Stimulated activated CD8-positive, alpha-beta memory T cell treated with anti-CD3 and anti-CD28 coated beads, Interleukin-4, amount 100 ng/mL, for 48 hours (primary cell): ENCODE measurements around the gene TBC1D8B.
A peak's percentile ranks its signal among the peaks of the same experiment; 100 is the strongest.
"Not testable (repeated sequence)": the region's sequence is repeated elsewhere in the genome, so short reads cannot be mapped to it uniquely, and the experiment has no call there.

Experiments
- DNase-seq: peaks from one replicate; pipeline ENCODE4 v3.0.0-alpha.2; 2020

The TBC1D8B gene

DNA sequence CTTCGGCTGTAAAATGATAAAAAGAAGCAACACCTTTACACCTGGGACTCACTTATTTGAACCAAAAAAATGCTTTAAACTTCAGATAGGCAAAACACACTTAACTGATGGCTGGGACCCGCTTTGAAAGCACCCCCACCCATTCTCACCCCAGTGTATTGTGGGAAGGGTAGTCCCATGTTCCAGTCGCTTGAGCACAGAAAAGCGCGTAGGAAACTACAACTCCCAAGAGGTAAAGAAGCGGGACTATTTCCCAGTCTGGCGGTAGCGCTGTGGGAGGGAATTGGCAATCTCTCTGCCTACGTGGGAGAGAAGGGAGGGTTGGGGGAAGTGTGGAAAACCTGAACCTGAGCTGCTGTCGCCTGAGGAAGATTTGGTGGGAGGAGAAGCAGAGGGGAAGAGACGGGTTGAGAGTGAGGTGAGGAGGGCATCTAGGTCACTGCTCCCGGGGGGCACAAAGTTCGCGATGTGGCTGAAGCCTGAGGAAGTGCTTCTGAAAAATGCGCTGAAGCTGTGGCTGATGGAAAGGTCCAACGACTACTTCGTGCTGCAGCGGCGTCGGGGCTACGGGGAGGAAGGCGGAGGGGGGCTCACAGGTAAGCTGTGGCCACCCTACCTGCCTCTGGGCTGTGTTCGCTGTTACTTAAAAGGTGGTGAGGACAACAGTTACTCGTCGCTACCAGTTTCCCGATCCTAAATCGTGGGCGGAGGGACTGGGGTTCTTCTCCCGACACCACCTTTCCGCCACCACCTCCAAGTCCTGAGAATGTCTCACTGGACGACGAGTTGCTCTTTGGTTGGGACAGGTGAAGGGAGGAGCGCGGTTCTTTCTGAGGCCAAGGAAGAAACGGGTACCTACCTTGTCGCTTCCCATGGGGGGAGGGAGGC, at the start of gene TBC1D8B:
TSS of gene TBC1D8B (plus strand) at position 286 of the 888 bp plus-strand sequence. CDS start at position 467, 181 bp downstream.
- DNase-seq: peak; percentile 32

DNA sequence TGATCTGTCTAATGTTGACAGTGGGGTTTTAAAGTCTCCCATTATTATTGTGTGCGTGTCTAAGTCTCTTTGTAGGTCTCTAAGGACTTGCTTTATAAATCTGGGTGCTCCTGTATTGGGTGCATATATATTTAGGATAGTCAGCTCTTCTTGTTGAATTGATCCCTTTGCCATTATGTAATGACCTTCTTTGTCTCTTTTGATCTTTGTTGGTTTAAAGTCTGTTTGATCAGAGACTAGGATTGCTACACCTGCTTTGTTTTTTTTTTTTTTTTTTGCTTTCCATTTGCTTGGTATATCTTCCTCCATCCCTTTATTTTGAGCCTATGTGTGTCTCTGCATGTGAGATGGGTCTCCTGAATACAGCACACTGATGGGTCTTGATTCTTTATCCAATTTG, 33.2 kb upstream of the TBC1D8B start:
- not testable (repeated sequence) for DNase-seq

DNA sequence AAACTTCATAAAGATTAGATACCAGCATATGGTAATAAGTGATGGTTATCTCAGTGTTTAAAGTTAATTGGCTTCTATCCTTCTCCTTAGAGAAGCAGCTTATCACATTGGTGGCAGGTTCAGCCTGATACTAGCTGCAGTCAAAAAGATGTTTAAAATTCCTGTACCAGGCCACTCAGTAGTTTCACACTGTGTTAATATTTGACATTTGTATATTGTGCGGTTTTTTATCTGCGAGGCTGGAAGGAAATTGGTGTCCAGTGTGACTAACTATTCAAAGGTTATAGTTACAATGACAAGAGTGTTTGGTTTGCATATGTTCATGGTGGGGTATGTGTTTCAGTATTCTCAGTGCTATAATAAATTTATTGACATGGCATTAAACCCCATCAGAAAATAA, 27.5 kb upstream of the TBC1D8B start:
- DNase-seq: no peak

DNA sequence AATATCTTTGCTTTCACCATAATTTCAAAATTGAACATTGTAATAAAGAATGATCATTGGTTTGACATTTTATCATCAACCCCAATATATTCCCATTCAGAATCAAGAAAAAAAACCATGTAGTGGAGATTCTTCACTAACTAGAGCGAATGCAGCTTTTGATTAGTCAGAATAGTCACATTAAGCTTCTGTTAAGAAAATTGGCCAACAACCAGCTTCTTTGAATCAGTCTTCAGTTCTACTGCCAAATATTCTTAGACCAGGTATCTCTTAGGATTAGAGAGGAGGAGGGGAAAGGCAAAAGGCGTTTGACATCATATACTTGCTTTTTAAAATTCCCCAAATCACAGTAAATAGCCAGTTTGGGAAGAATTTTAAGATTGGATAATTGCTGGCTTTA, 22.2 kb upstream of the TBC1D8B start:
- no peak for DNase-seq

DNA sequence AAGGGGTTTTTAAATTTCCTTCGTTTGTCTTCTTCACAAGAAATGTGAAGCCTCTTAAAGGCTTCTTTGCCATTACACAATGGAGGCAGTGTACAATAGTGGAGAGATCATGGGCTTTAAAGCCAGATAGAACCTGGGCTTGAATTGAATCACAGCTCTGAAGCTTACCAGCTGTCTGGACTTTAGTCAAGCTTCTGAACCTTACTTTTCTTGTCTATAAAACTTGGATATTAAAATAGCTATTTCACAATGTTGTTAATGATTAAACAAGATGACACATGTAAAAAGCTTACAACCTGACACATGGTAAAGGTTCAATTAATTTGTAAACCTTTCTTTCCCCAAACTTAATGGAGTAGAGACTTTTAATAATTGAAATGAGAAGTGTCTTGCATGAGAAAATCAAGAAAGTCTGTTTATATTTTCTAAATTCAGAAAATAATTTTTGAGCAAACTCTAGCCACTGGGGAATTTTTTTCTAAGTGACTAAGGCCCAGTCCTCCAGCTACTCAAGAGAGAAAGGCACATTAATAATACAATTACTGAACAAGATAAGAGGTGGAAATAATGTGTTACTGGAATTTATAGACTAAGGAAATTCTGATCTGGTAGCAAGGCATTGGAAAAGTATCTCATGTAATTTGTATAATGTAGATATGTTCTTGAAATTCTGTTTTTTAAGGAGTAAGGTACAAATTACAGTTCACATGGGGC, 21.7 kb upstream of the TBC1D8B start:
- no peak for DNase-seq

DNA sequence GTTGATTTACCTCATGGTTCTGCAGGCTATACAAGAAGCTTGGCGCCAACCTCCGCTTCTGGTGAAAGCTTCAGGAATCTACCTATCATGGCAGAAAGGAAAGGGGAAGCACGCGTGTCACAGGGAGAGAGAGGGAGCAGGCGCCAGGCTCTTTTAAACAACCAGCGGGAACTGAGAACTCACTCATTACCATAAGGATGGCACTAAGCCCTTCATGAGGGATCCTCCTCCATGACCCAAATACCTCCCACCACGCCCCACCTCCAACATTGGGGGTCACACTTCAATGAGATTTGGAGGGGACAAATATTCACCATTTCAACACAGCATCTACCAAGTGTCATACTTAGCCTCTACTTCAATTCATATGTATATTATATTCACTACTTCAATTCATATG, 18.8 kb upstream of the TBC1D8B start:
- DNase-seq: no peak

DNA sequence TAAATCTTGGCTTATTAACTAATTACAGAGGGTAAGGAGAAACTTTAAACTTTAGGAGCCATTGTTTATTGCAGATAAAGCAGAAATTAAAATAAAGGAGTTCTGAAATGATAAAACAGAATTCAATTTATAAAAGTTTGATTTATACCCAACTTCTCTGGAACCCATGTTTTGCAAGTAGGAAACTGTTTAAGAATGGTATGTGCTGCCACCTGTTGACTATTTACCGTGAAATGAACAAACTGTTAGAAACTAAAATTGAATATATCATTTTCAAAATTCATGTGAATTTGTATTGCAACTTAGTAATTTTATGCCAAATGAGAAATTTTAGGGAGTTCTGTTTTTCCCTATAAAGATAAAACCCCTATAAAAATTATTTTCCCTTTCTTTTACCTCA, 11.0 kb upstream of the TBC1D8B start:
- DNase-seq: no peak

DNA sequence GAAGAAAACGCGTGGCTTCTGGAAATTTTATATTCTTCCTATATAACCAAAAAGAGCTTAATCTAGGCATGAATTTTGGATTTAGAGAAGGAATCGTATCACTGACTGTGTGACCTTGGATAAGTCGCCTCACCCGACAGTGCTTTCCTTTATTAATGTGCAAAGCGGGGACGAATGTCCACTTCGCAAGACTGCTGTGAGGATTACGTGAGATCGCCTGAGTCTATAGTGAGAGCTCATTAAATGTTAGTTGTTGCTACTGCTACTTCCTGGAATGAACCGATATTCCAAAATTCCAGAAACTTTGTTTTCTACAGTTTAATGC, 448 bp upstream of the TBC1D8B start:
- no peak for DNase-seq

DNA sequence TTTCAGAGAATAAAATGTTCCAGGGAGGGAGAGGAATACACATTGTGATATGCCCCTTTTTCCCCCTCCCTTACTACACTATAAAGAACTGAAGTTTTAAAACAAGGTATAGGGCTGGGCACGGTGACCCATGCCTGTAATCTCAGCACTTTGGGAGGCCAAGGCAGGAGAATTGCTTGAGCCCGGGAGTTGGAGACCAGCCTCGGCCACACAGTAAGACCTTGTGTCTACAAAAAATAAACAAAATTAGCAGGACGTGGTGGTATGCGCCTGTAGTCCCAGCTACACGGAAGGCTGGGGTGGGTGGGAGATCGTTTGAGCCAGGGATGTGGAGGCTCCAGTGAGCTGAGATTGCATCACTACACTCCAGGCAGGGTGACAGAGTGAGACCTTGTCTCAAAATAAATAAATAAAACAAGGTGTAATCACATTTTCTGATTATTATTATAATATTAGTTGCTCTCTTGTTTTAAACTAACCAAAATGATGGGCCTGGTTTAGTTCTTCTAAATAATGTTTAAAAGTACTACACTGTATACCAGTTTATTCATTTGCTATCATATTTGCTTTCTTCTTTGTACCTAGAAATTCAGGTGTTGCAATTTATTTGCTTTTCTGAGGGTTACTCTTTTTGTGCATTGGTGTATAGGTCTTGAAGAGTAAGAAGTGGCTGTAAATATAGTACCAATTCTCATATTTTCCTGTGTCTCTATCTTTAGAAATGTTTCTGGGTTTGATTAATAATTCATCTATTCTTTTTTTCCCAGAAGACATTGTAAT, 8.8 kb downstream of the TBC1D8B start:
- no peak for DNase-seq

DNA sequence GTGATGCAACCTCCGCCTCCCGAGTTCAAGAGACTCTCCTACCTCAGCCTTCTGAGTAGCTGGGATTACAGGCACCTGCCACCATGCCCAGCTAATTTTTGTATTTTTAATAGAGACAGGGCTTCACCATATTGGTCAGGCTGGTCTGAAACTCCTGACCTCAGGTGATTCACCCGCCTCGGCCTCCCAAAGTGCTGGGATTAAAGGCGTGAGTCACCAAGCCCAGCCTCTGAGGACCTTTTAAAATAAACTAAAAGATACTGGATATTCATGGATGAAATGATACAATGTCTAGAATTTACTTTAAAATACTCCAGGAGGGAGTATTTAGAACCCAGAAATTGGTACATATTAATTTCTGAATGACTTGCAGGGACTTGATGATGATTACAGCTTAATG, 10.5 kb downstream of the TBC1D8B start:
- DNase-seq: not testable (repeated sequence)

DNA sequence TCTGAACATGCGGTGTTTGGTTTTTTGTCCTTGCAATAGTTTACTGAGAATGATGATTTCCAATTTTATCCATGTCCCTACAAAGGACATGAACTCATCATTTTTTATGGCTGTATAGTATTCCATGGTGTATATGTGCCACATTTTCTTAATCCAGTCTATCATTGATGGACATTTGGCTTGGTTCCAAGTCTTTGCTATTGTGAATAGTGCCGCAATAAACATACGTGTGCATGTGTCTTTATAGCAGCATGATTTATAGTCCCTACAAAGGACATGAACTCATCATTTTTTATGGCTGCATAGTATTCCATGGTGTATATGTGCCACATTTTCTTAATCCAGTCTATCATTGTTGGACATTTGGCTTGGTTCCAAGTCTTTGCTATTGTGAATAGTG, 11.6 kb downstream of the TBC1D8B start:
- not testable (repeated sequence) for DNase-seq

DNA sequence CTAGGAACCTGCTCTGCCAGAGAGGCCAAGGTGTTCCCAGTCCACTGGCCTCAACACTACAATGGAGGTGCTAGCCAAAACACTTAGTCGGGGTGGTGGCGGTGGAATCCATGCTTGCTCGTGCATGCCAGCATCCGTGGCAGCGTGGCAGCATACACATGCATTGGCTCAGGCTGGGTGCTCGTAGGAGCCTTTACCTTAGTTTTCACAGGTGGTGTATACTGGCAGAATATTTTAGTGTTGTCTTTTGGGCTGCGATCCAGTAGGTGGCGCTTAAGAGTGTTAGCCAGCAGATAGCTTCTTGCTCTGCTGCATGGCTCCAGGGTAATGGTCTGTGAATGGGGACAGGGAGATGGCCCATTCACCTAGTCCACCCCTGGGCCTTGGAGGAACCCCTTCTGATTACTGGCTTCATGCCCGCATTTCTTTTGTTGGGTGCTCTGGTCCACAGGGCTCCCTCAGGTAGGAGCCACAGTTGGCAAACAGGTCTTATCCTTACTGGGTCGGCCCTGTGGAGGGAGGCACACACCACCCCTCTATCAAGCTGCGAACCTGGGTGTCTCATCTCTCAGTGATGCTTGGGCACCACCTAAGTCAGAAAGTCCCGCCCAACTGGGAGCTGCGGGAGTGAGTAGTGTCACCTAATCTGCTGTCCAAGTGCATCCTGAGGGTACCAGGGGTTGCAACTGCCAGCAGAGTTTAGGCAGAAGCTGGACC, 60.7 kb downstream of the TBC1D8B start:
- DNase-seq: peak; percentile 32

DNA sequence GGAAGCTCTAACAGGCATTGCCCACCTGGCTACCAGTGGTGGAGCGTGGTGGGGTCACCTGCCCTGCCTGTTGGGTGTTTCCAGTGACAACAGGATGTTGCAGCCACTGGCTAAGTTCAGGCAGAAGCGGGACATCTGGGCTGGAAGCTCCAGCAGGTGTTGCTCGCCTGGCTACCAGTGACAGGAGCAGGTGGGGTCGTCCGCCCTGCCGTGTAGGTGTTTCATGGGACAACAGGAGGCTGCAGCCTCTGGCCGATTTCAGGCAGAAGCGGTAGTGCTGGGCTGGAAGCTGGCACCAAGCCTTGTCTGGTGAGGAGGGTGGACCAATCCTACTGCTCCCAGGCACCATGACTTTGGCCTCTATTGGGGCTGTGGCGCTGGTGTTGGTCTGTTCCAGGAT, 61.2 kb downstream of the TBC1D8B start:
- DNase-seq: no peak

DNA sequence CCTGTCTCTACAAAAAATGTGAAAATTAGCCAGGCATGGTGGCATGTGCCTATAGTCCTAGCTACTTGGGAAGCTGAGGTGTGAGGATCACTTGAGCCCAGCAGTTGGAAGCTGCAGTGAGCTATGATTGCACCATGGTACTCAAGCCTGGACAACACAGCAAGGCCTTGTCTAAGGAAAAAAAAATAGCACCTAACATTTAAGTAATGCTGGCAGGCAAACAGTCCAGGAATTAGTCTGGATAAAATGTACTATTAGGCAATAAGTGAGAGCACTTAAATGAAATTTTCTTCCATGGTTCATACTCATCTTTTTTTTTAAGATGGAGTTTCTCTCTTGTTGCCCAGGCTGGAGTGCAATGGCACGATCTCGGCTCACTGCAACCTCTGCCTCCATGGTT, 70.3 kb downstream of the TBC1D8B start:
- not testable (repeated sequence) for DNase-seq

DNA sequence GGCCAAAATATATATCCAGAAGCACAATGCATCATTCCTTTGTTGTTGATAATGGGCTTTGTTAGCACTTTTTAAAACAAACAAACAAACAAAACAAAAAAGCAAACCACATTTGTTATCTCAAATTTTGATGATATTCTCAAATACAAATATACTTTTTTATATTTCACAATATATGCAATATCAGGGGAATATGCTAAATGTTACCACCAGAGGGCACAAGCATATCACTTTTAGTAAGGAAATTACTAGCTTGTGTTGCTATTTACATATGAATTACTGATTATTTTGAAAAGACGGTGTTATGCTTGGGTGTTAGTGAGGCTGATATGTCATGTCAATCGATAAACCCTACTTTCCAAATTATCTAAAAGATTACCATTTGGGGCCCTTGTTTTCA, 71.6 kb downstream of the TBC1D8B start:
- DNase-seq: no peak

DNA sequence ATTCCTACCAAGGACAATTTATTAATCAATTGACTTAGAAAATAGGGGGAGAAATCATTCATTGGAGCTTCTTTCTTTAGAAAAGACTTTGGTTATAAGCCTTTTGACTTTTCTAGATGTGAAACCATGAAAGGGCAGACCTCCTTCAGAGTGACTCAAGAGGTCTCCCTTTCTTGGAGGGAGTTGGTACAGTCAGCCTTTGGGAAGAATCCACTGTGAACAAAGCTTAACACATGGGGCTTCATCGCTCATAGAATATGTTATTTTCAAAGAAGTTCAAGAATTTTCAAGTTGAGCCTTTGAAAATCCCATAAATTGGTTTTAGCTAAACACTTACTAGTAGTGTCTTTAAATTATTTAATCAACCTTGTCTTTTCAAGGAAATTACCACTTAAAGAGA, 72.7 kb downstream of the TBC1D8B start:
- DNase-seq: no peak

DNA sequence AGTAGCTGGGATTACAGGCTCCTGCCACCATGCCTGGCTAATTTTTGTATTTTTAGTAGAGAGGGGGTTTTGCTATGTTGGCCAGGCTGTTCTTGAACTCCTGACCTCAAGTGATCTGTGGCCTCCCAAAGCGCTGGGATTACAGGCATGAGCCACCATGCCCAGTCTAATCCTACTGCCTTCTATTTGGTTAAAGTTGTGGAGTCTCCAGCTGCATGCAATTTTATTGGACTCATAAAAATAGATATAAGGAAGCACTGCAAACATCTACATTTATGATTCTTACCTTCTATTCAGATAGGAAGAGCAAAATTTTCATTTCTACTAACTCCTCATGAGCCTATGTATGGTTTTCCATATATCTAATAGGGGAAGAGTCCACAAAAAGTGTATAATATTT, 87.0 kb downstream of the TBC1D8B start:
- no peak for DNase-seq

DNA sequence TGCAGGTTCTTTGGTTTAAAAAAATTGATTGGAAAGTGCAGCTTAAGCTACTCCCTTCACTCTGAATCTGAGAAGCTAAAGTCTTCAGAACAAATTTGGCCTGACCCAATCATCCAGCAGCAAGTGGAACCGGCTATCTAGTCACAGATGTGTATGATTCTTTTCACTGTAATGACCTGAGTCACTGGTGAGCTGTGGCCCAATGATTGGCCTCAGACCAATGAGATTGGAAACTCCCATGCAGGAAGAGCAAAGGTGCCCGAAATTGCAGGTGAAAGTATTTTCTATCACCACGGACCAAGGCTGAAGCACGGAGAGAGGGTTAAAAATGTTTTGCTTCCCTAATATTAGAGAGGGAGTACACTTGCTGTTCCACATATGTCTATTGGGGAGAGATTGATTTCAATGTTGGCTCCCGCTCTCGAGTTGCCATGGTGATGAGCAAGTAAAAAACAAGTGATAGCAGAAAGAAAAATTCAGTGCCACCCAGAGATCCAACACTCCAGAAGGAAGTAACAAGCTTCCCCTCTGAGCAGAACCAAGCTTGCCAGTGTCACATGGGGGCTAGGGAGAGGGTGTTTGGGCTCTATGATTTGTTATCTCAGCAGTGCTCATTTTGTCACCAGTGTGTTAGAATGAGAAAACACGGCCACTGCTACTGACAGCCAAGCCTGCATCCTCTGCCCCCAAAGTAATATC, 89.4 kb downstream of the TBC1D8B start:
- DNase-seq: no peak

DNA sequence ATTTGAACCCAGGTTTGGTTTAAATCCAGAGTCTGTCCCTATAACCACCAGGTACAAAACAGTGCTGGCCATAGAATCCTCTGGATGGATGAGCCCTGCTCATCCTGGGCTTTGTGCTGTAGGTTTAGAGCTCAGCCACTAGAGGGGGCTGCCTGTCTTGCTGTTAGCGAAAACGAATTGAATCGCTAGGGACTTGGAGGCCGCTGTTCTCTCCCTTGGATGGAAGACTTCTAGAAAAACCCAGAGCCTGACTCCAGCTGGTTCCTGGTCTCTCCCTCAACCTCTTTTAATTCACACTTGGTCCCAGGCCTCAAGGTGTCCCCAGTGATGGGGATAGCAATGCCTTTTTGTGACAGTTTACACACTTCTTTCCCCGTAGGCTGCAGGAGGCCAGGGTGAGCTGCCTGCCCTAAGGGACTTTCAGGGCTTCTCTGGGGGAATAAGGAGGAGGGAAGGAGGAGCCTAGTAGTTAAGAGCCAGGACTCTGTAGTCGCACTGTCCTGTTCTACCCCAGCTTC, 92.0 kb downstream of the TBC1D8B start:
- peak; percentile 54 for DNase-seq

DNA sequence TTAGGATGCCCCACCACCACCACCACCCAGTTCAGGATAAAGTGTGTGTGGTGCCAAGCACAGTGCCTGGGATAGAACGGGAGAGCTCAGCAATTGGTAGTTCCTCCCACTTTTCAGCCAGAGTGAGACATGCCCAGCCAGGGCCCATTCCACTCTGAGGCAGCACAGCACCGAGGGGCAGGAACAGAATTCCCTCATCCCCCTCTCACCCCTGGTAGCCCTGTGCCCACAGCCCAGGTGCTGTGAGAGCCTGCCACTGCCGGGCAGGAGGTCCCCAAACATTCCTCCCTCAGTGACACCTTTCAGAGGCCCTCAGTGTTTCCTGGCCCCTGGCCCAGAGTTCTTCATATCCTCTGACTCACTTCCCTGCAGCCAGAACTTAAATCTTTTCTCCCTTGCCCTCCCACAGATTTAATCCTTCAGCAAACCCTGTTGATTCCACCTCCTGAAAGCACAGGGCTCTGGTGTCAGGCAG, 92.5 kb downstream of the TBC1D8B start:
- no peak for DNase-seq

DNA sequence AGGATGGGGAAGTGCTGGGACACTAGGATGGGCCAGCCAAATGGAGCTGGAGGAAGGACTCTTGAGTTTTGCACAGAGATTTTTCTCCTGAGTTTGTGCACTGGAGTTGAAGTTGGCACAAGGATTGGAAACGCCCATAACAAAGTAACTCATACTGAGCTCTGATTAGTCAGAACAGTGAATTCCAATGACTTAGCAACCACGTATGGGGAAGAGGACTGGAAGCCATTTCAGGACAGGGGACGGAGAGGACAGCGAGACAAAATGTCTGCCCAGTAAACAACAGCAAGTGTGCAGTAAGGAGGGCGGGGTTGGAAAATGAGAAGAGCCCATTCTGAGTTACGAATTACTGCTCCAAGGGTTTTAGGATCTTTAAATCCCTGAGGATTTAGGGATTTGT, 94.8 kb downstream of the TBC1D8B start:
- DNase-seq: no peak

DNA sequence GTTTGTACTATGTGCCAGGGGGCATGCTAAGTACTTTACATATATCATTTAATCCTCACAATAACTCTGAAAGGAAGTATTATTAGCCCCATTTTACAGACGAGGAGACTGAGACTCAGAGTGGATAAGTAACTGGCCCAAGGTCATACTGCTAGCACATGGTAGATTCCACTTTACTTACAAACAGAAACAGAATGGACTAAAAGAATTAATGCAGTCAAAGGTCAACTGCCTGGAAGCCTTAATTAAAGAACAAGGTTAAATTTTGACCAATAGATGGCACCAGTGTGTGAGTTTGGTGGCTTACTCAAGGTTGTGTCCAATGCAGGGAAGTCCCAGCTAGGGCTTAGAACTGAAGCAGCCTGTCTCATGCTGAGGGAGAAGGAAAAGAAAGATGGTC, 96.0 kb downstream of the TBC1D8B start:
- DNase-seq: no peak
